ENCODE data around the gene XPO6.

XPO6 gene

GRCh38 chr16:28185696-28186095 lies 26.1 kb downstream of the XPO6 start:
- no peak for DNase-seq (ENCODE audit: low read depth, low spot score)

- DNase-seq (ENCODE audit: low read depth, low spot score), result no peak
Measured at GRCh38 chr16:28184625-28185024, 27.1 kb downstream of the XPO6 start.

GRCh38 chr16:28183930-28184329 lies 27.8 kb downstream of the XPO6 start:
- no peak for DNase-seq (ENCODE audit: low read depth, low spot score)

GRCh38 chr16:28183484-28183883 lies 28.3 kb downstream of the XPO6 start:
- DNase-seq (ENCODE audit: low read depth, low spot score), result no peak

- no peak for DNase-seq (ENCODE audit: low read depth, low spot score)
Measured at GRCh38 chr16:28182801-28183200, 29.0 kb downstream of the XPO6 start.

- no peak for DNase-seq (ENCODE audit: low read depth, low spot score)
Measured at GRCh38 chr16:28182183-28182582, 29.6 kb downstream of the XPO6 start.

- no peak for DNase-seq (ENCODE audit: low read depth, low spot score)
Measured at GRCh38 chr16:28181515-28181914, 30.2 kb downstream of the XPO6 start.

- no peak for DNase-seq (ENCODE audit: low read depth, low spot score)
Measured at GRCh38 chr16:28180655-28181460, 30.9 kb downstream of the XPO6 start.

- no peak for DNase-seq (ENCODE audit: low read depth, low spot score)
Measured at GRCh38 chr16:28179354-28179753, 32.4 kb downstream of the XPO6 start.

GRCh38 chr16:28175715-28176114 lies 36.0 kb downstream of the XPO6 start:
- no peak for DNase-seq (ENCODE audit: low read depth, low spot score)

GRCh38 chr16:28172336-28172735 lies 39.4 kb downstream of the XPO6 start:
- DNase-seq (ENCODE audit: low read depth, low spot score), result no peak

GRCh38 chr16:28171816-28172215 lies 39.9 kb downstream of the XPO6 start:
- no peak for DNase-seq (ENCODE audit: low read depth, low spot score)

GRCh38 chr16:28168991-28169554 lies 42.7 kb downstream of the XPO6 start:
- no peak for DNase-seq (ENCODE audit: low read depth, low spot score)

GRCh38 chr16:28167730-28168129 lies 44.0 kb downstream of the XPO6 start:
- no peak for DNase-seq (ENCODE audit: low read depth, low spot score)

- DNase-seq (ENCODE audit: low read depth, low spot score), result no peak
Measured at GRCh38 chr16:28167221-28167620, 44.5 kb downstream of the XPO6 start.

- no peak for DNase-seq (ENCODE audit: low read depth, low spot score)
Measured at GRCh38 chr16:28166394-28167208, 45.2 kb downstream of the XPO6 start.

GRCh38 chr16:28165598-28165997 lies 46.2 kb downstream of the XPO6 start:
- DNase-seq (ENCODE audit: low read depth, low spot score), result no peak

GRCh38 chr16:28164140-28164539 lies 47.6 kb downstream of the XPO6 start:
- DNase-seq (ENCODE audit: low read depth, low spot score), result no peak

- no peak for DNase-seq (ENCODE audit: low read depth, low spot score)
Measured at GRCh38 chr16:28163699-28164098, 48.1 kb downstream of the XPO6 start.

GRCh38 chr16:28162326-28162877 lies 49.4 kb downstream of the XPO6 start:
- no peak for DNase-seq (ENCODE audit: low read depth, low spot score)

GRCh38 chr16:28161626-28162025 lies 50.1 kb downstream of the XPO6 start:
- DNase-seq (ENCODE audit: low read depth, low spot score), result no peak

GRCh38 chr16:28158136-28158535 lies 53.6 kb downstream of the XPO6 start:
- no peak for DNase-seq (ENCODE audit: low read depth, low spot score)
